Endothelial cell (in vitro differentiated cells): ENCODE measurements around the gene PROM1. TPM values are rescaled to one million over a fixed set of nuclear protein-coding genes. Genes with fewer than 3 reads are reported as not detected.

ENCODE experiments used
- DNase-seq: peaks from one replicate; pipeline ENCODE4 v3.0.0; 2021; ENCODE audit warnings: low spot score
- H3K27ac Mint-ChIP-seq: one replicate; pipeline ENCODE4 v1.8.0; 2021; ENCODE audit warnings: mixed read lengths, inconsistent platforms; ENCODE audit not compliant: unreplicated experiment
- H3K27me3 Mint-ChIP-seq: one replicate; pipeline ENCODE4 v1.8.0; 2021; ENCODE audit warnings: mild to moderate bottlenecking, moderate library complexity, mixed read lengths, inconsistent platforms; ENCODE audit not compliant: unreplicated experiment
- H3K36me3 Mint-ChIP-seq: one replicate; pipeline ENCODE4 v1.8.0; 2021; ENCODE audit warnings: mild to moderate bottlenecking, low read depth, mixed read lengths, inconsistent platforms; ENCODE audit not compliant: unreplicated experiment
- H3K4me1 Mint-ChIP-seq: one replicate; pipeline ENCODE4 v1.8.0; 2021; ENCODE audit warnings: mild to moderate bottlenecking, mixed read lengths, inconsistent platforms; ENCODE audit not compliant: unreplicated experiment
- H3K4me3 Mint-ChIP-seq: one replicate; pipeline ENCODE4 v1.8.0; 2021; ENCODE audit warnings: mild to moderate bottlenecking, mixed read lengths, inconsistent platforms; ENCODE audit not compliant: unreplicated experiment
- H3K9me3 Mint-ChIP-seq: one replicate; pipeline ENCODE4 v1.8.0; 2021; ENCODE audit warnings: mixed read lengths, inconsistent platforms; ENCODE audit not compliant: unreplicated experiment
- CTCF ChIP-seq: fragments of 200-600 bp; sonication (generic); IDR thresholded peaks from one replicate; pipeline ENCODE4 v1.5.0; 2021; ENCODE audit warnings: antibody characterized with exemption; ENCODE audit not compliant: unreplicated experiment
- total RNA-seq: library from RNA; stranded (reverse); fragmentation: NEBNext Ultra II Directional; extraction: Animal tissue kit (Norgen Biotek cat#: 25700); gene quantifications from one replicate; pipeline ENCODE4 v1.2.1, GENCODE V29; 2021; ENCODE audit not compliant: unreplicated experiment

Gene PROM1
- total RNA-seq, 1 donor from 2014 or later: 12.2 TPM

- Mint-ChIP-seq H3K9me3 (no peaks in the 10 kb centered on the region), H3K36me3 (no peaks in the 10 kb centered on the region), H3K27ac (no peak overlapping the region), H3K4me3 (no peak overlapping the region), H3K4me1 (no peaks in the 10 kb centered on the region), H3K27me3 (peaks cover 2% of the 10 kb centered on the region)
- no peak for DNase-seq
- TF ChIP-seq CTCF: no peak
Measured at GRCh38 chr4:16110199-16110598, 26.4 kb upstream of the PROM1 start.

GRCh38 chr4:16109256-16109655 is 25.4 kb upstream of the PROM1 start:
- no peak for DNase-seq
- Mint-ChIP-seq H3K36me3 (no peaks in the 10 kb centered on the region), H3K9me3 (no peaks in the 10 kb centered on the region), H3K27ac (no peak overlapping the region), H3K4me1 (no peaks in the 10 kb centered on the region), H3K4me3 (no peak overlapping the region), H3K27me3 (peaks cover 2% of the 10 kb centered on the region)
- no peak for TF ChIP-seq CTCF

- Mint-ChIP-seq H3K27me3 (peaks cover under 1% of the 10 kb centered on the region), H3K27ac (no peak overlapping the region), H3K9me3 (no peaks in the 10 kb centered on the region), H3K36me3 (no peaks in the 10 kb centered on the region), H3K4me1 (no peaks in the 10 kb centered on the region), H3K4me3 (no peak overlapping the region)
- no peak for TF ChIP-seq CTCF
- DNase-seq: no peak
Measured at GRCh38 chr4:16106956-16107355, 23.1 kb upstream of the PROM1 start.

GRCh38 chr4:16104520-16104919 is 20.7 kb upstream of the PROM1 start:
- H3K36me3 Mint-ChIP-seq: no peaks in the 10 kb centered on the region
- DNase-seq: no peak
- H3K9me3 Mint-ChIP-seq: no peaks in the 10 kb centered on the region
- no peaks in the 10 kb centered on the region for H3K4me1 Mint-ChIP-seq
- no peak overlapping the region for H3K27ac Mint-ChIP-seq
- TF ChIP-seq CTCF: no peak
- H3K27me3 Mint-ChIP-seq: peaks cover 1% of the 10 kb centered on the region
- H3K4me3 Mint-ChIP-seq: no peak overlapping the region

GRCh38 chr4:16102356-16102755 is 18.5 kb upstream of the PROM1 start:
- no peak for TF ChIP-seq CTCF
- H3K27ac Mint-ChIP-seq: no peak overlapping the region
- H3K36me3 Mint-ChIP-seq: no peaks in the 10 kb centered on the region
- H3K4me3 Mint-ChIP-seq: no peak overlapping the region
- peaks cover 1% of the 10 kb centered on the region for H3K27me3 Mint-ChIP-seq
- H3K9me3 Mint-ChIP-seq: no peaks in the 10 kb centered on the region
- peaks cover 6% of the 10 kb centered on the region for H3K4me1 Mint-ChIP-seq
- no peak for DNase-seq
